NCI-H2107 treated with DMSO at 0.1 percent for 48 hours (cell line): ENCODE data around the gene AGTR1.

ENCODE experiments used
- DNase-seq: peaks from one replicate; lab custom pipeline; 2025; ENCODE audit not compliant: unreplicated experiment; lab: John Stamatoyannopoulos, UW

The AGTR1 gene

GRCh38 chr3:148697306-148698189 lies at the start of gene AGTR1:
TSS of gene AGTR1 (plus strand) at chr3:148697903. CDS start at chr3:148741036, 43,133 bp downstream.
- DNase-seq, result no peak

DNA sequence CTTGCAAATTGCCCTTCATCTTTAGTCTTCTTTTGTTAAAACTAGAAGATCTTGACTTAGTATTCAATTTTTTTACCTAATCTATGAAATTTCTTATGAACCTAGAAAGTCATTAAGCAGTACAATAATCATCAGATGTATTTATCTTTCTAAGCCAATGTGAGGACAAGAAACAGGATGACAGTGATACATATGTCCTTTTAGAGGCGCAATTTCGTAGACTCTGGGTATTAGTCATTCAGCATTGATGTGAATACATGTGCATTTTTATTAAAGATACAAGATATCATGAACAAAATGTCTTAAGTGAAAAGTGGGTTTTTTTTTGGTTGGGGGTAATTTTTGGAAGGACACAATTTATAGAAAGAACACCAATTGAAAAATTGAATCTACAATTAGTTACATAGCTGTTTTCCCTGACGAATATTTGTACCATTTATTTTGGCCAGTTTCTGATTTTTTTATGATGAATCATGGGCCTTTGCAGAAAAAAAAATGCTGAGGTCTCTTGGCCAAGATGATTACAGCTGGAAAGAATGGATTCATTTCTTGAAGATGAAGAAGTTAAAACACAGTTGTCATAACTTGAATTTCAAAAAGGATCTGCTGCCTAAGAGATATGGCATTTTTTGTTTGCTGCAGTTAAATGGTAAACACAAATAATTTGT lies 48.9 kb upstream of the AGTR1 start:
- DNase-seq, result no peak

- DNase-seq, result no peak
Measured at GRCh38 chr3:148651549-148651948, 46.2 kb upstream of the AGTR1 start.

GRCh38 chr3:148654433-148654832 lies 43.3 kb upstream of the AGTR1 start:
- DNase-seq, result no peak

DNA sequence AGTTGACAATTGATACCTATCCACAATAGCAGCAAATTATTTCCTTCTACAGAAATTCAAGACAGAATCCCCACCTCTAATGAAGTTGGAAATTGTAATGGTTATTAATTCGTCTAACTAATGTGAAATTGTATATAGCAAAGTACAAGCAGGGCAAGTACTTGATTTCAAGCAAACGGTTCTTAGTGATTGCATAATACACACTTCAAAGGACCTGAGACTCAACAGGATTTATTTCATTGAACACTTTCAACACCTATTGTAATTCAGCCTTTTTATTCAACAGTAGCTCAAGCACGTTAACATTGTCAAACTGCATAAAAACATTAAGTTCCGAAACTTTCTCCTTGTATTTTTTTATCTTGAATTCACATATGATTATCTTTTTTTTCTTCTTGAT lies 40.2 kb upstream of the AGTR1 start:
- DNase-seq, result no peak

DNA sequence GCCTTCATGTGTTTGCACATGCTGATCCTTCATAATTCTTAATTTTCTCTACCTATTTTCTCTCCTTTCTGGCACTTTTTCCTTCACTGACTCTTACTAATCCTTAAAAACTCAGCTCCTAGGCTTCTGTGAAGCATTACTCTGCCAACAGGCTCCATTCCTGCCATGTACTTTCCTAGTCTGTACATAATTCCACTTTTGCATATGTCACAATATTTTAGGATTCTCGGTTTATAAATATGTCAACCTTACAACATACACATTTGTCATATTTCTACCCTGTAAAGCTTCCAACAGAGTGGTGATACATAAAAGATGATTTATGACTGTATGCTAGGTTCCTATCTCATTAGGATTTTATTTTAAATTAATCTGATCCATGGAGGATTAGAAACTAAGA lies 38.2 kb upstream of the AGTR1 start:
- no peak for DNase-seq

DNA sequence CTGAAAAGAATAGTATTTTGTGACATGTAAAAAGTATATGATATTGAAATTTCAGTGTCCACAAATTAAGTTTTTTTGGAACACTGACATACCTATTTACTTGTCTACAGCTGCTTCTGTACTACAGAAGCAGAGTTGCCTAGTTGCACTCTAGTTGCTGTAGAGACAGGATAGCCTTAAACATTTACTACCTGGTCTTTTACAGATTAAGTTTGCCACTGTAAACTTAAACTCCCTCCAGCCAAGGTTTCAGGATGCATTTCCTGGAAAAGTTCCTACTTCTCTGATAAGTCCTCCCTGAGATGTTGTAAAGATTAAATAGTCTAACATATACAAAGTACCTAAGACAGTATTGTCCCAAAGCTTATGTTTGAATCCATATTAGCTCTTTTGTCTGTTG lies 17.4 kb upstream of the AGTR1 start:
- no peak for DNase-seq

- no peak for DNase-seq
Measured at GRCh38 chr3:148681080-148681479, 16.6 kb upstream of the AGTR1 start.

GRCh38 chr3:148682997-148683396 lies 14.7 kb upstream of the AGTR1 start:
- DNase-seq, result no peak

DNA sequence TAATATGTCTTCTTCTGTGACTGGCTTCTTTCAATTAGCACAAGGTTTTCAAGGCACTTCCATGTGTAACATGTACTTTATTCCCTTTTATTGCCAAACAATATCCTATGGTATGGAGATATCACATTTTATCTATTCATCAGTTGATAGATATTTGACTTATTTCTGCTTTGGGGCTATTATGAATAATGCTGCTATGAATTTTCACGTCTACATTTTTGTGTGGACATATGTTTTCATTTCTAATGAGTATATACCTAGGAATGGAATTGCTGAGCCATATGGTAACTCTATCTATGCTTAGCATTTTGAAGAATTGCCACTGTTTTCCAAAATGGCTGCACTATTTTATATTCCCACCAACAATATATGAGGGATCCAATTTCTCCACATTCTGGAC lies 3.6 kb upstream of the AGTR1 start:
- no peak for DNase-seq

DNA sequence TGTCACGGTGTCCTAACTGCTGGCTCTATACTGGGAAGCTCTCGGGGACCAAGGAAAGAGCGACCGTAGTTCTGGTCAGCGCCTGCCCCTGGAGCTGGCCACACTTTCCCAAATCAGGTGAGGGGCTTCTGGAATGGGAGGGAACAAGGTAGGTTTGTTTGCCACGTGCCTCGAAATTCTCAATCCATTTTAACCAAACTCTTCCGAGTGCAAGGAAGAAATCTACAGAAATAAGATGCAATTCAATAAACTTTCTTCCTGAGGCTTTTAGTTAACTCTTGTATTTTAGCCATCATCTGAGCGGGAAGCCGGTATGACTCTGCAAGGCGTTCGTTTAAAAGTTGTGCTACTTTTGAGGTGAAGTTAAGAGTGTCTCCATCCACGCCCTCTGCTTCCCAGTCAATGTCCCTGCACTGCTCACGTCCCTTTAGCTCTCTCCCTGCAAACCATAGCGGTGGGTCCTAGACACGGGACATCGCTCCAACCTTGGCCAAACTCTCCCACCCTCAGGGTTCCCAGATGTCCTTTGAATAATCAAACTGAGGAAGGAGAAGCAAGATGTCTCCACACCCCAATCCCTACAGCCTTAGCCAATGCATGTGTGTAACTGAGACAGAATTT lies 597 bp downstream of the AGTR1 start:
- DNase-seq, result no peak

DNA sequence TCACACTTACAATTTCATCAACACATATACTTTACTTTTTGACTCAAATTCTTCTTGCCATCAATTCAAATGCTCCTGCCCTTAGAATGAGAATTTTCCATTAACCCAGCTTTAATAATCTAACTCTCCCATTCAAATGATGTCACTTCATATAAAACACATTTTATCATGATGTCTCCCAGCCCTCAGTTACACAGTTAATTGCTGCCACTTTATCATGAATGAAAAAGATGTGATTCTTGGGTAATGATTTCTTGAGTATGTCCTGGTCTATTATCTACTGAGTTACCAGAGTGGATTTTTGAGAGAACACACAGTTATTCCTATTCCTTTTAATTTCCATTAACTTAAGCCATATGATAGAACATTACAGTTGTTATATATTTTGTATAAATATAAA lies 7.6 kb downstream of the AGTR1 start:
- no peak for DNase-seq

DNA sequence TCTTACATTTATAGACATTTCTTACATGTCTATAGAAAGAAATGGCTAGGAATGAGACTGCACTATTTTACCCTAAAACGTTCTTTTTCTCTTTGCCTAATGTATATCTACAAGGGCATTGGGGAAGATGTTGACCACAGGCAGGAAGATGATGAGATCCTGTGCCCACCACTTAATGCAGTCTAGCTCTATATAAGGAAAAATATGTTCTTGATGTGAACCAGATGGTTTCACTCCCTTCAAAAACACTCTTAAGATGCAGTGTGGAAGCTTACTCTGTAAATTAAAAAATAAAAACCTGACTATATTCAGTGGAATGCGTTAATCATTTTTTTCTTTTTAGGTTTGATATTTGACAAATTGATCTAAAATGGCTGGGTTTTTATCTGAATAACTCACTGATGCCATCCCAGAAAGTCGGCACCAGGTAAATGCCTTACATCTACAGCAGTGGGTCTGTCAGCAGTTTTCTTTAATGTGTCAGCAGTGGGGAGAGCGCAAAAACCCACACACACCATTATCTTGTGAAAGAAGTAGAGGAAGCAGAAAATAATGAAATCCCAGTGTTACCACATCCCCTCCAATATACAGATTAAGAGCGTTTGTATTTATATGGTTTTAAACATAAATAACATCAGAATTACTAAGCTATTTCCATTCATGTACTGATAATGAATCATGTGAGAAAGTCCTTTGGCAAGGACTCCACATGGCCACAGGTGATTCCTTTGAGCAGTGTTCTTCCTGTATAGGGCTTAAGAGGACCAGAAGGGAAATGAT lies 10.1 kb downstream of the AGTR1 start:
- no peak for DNase-seq

- no peak for DNase-seq
Measured at GRCh38 chr3:148708409-148708808, 10.7 kb downstream of the AGTR1 start.

- DNase-seq, result no peak
Measured at GRCh38 chr3:148709560-148710253, 12.0 kb downstream of the AGTR1 start.

DNA sequence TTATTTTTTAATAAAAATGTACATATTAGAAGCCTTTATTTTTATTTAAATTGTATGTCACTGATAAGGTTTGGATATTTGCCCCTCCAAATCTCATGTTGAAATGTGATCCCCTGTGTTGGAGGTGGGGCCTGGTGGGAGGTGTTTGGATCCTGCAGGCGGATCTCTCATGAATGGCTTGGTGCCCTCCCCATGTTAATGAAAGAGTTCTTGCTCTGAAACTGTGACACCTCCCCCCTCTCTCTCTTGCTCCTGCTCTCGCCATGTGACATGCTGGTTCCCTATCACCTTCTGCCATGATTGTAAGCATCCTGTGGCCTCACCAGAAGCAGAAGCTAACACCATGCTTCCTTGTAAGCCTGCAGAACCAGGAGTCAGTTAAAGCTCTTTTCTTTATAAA lies 13.0 kb downstream of the AGTR1 start:
- no peak for DNase-seq

- no peak for DNase-seq
Measured at GRCh38 chr3:148711981-148712666, 14.4 kb downstream of the AGTR1 start.

- no peak for DNase-seq
Measured at GRCh38 chr3:148714521-148714920, 16.8 kb downstream of the AGTR1 start.

GRCh38 chr3:148716657-148717056 lies 19.0 kb downstream of the AGTR1 start:
- DNase-seq, result no peak
